Fibroblast of skin of left biceps (primary cell): ENCODE results near the gene APOL3.
"Not testable (repeated sequence)": the region's sequence is repeated elsewhere in the genome, so short reads cannot be mapped to it uniquely, and the experiment has no call there.

Source experiments
- DNase-seq, 2 experiments: peaks; one replicate each; pipeline ENCODE4 v3.0.0-alpha.2; 2013; ENCODE audit warnings: low read depth in 2 of 2

The APOL3 gene

GRCh38 chr22:36100908-36101307 lies 59.6 kb downstream of the APOL3 start:
- not testable (repeated sequence) for DNase-seq

GRCh38 chr22:36100134-36100824 lies 60.3 kb downstream of the APOL3 start:
- no peak for DNase-seq

- not testable (repeated sequence) for DNase-seq
Measured at GRCh38 chr22:36099561-36099960, 61.0 kb downstream of the APOL3 start.

- DNase-seq = no peak
Measured at GRCh38 chr22:36097880-36098279, 62.7 kb downstream of the APOL3 start.

- DNase-seq = not testable (repeated sequence)
Measured at GRCh38 chr22:36090772-36091171, 69.8 kb downstream of the APOL3 start.
